H7 (cell line): Measurements from ENCODE around the gene ANKDD1B. TPM values are rescaled to one million over a fixed set of nuclear protein-coding genes. Genes with fewer than 3 reads are reported as not detected.
"Not testable (repeated sequence)": the region's sequence is repeated elsewhere in the genome, so short reads cannot be mapped to it uniquely, and the experiment has no call there.

Experiments
- DNase-seq: peaks from one replicate; pipeline ENCODE4 v3.0.0; 2012
- H3K27me3 ChIP-seq: 2 replicates; pipeline ENCODE4 v1.6.0; 2011; ENCODE audit warnings: mild to moderate bottlenecking, low read length; ENCODE audit not compliant: control insufficient read depth, insufficient read depth
- H3K36me3 ChIP-seq: replicated peaks from 2 replicates; pipeline ENCODE4 v1.5.1; 2011; ENCODE audit warnings: low read length; ENCODE audit not compliant: control insufficient read depth, insufficient read depth
- H3K4me3 ChIP-seq: 2 replicates; pipeline ENCODE4 v1.5.1; 2011; ENCODE audit warnings: low read depth, mild to moderate bottlenecking, control low read depth, low read length, moderate library complexity; ENCODE audit not compliant: insufficient read depth
- total RNA-seq: library from RNA; depleted of rRNA; stranded (reverse); fragments of >200 nt; shearing (Covaris generic); gene quantifications from 2 replicates; pipeline ENCODE4 v1.2.3, GENCODE V29; 2014

Gene ANKDD1B
- total RNA-seq, 1 experiment from 2014 or later, result 0.03 TPM

DNA sequence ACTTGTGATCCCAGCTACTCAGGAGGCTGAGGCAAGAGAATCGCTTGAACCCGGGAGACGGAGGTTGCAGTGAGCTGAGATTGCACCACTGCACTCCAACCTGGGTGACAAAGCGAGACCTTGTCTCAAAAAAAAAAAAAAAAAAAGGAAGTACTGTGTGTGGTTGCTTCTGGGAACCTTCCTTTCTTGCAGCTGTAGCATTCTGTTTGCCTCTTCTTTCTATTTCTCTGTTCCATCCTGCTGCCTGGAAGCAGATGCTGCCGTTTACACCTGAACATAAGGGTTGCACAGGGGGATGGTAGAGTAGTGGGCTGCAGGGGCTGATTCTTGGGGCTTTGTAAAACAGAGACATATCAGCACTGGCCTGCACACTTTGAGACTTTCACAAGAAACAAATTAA is 3.9 kb upstream of the ANKDD1B start:
- not testable (repeated sequence) for H3K36me3 ChIP-seq, H3K4me3 ChIP-seq, DNase-seq, H3K27me3 ChIP-seq

DNA sequence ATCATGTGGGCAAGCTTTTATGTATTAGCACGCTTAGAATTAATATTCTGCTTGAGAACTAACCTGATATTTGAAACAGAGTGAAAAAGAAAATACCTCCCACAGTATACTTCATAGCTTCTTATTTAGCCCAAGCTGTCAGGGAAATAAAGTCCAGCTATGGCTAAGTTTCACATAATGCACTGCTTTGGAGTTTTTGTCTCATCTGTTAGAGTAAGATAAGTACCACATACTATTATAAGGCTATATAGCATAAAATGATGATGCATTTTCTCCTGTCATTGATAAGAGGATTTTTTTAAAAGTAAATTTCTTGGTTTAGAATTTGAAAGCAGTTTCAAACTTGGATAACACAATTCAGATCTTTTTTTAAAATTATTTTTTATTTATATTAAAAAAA is 2.4 kb upstream of the ANKDD1B start:
- Histone ChIP-seq H3K27me3 (no peaks in the 10 kb centered on the region), H3K4me3 (no peak overlapping the region), H3K36me3 (no peaks in the 10 kb centered on the region)
- DNase-seq, result no peak

DNA sequence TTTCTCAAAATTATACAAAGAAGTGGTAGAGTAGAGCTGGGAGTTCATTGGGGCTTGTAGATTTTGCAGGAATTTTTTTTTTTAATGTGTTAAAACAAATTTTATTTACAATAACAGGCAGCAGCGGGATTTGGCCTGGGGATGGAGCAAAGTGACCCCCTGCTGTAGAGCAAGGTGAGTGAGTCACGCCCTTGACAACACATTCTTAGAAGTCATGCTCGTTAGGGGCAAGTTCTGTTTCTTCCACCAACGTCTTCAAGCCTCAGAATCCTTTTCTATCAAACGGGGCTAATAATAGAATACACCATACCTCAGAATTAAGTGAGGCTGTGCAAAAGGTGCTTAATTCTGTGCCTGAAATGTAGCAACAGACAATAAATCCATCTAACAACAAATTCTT is 1.1 kb upstream of the ANKDD1B start:
- H3K27me3 ChIP-seq, result no peaks in the 10 kb centered on the region
- no peaks in the 10 kb centered on the region for H3K36me3 ChIP-seq
- no peak overlapping the region for H3K4me3 ChIP-seq
- DNase-seq, result peak; percentile 26

DNA sequence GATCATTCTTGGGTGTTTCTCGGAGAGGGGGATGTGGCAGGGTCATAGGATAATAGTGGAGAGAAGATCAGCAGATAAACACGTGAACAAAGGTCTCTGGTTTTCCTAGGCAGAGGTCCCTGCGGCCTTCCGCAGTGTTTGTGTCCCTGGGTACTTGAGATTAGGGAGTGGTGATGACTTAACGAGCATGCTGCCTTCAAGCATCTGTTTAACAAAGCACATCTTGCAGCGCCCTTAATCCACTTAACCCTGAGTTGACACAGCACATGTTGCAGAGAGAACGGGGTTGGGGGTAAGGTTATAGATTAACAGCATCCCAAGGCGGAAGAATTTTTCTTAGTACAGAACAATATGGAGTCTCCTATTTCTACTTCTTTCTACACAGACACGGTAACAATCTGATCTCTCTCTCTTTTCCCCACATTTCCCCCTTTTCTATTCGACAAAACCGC is 368 bp upstream of the ANKDD1B start:
- H3K27me3 ChIP-seq, DNase-seq, H3K36me3 ChIP-seq: not testable (repeated sequence)
- H3K4me3 ChIP-seq, result peak overlapping the region; percentile 63

DNA sequence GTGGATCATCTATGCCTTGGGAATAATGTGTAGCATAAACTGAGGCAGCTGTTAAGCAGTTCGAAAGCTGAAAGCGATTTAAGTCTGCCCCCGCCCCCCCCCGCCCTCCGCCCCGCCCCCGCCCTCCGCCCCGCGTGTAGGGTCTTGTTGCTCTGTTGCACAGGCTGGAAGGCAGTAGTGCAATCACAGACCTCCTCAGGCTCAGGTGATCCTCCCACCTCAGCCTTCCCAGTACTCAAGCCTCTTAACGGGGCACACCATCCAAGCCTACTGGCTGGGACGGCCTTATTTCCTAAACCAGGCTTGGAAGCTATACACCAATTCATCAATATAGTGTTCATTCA is 945 bp downstream of the ANKDD1B start:
- no peaks in the 10 kb centered on the region for H3K27me3 ChIP-seq
- H3K36me3 ChIP-seq, result no peaks in the 10 kb centered on the region
- DNase-seq, result peak; percentile 71
- H3K4me3 ChIP-seq, result peak overlapping the region; percentile 63

DNA sequence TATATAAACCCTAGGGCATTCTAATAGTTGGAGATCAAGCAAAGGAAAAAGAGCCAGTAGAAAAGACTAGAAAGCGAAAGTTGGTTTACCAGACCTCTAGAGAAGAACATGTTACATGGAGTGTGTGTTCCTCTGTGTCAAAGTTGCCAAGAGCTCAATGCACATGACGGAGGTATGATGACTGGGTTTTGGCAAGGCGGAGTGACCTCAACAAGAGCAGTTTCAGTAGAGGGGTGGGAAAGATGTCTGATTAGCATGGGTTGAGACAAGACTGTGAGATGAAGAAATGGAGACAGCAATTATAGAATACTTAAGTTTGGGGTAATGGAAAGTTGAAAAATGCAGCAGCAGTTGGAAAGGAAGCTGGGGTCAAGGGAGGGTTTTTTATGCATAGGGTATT is 1.6 kb downstream of the ANKDD1B start:
- H3K36me3 ChIP-seq, result no peaks in the 10 kb centered on the region
- no peak overlapping the region for H3K4me3 ChIP-seq
- DNase-seq, result no peak
- H3K27me3 ChIP-seq, result no peaks in the 10 kb centered on the region

DNA sequence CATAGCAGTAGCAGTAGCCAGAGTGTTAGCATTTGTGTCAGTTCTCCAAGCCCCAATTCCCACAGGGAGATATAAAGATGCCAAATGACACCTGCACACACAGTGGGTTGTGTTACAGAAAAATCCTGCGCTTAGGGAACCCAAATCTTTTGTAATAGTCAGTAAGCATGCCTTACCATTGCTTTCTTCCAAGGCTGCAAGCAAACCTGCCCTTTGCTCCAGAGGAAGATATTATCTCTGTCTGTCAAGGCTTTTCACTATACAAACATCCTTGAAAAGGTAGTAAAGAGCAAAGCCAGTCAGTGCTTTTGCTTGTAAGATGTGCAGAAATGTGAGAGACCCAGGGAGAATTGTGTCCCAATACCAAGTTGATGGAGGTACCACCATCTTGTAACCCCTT is 2.9 kb downstream of the ANKDD1B start:
- no peaks in the 10 kb centered on the region for H3K27me3 ChIP-seq
- no peak overlapping the region for H3K4me3 ChIP-seq
- no peak for DNase-seq
- H3K36me3 ChIP-seq, result no peaks in the 10 kb centered on the region

DNA sequence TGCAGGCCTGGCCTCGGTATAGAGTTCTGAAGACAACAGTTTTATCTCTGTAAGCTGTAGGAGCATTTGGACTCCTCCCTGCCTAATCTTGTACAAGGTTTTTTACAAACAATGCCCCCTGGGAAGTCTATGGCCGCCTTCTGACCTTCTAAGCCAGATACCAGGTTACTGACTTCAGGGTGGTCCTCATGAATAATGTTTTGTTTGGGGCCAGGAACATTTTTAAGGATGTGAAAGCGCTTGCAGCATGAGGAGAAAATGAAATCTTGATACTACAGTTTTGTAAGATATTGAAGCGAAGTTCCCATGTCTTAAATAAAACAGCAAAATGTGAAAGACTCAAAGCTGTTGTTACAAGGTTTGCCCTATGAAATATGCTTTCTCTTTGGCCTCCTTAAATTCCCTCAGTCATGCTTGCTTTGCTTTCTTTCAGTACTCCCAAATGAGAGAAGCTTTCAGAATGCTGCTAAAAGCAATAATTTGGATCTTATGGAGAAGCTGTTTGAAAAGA is 5.2 kb downstream of the ANKDD1B start:
- Histone ChIP-seq H3K4me3 (no peak overlapping the region), H3K36me3 (no peaks in the 10 kb centered on the region), H3K27me3 (no peaks in the 10 kb centered on the region)
- DNase-seq, result no peak

DNA sequence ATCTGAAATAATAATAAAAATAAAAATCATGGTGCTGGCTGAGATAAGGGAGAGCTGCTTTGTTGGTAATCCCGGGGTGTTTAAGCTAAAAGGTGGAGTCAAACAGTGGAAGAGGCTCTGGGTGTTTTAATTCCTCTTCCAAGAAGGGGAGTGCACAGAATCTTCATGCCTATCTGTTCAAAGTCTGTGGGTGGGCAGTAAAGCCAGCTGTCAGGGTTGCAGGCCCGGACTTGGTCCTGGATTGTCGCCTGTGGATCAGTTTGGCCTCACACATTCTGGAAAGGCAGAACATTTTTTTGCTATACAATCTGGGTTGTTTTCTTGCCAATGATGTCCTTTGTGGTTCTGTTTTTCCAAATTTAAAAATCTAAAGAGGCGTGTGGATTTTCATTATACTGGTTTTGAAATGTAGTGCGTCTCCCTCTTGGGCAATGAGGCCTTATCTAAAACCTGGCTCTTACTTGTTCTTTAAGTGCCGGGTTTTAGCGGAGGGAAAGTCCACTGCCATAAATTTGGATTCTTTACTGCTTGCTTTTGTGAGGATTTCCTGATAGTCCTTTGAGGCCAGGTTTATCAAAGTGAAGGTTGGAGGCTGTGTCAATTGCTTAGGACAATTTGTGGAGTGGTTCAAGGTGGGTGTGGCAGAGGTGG is 5.8 kb downstream of the ANKDD1B start:
- H3K27me3 ChIP-seq, result no peaks in the 10 kb centered on the region
- no peaks in the 10 kb centered on the region for H3K36me3 ChIP-seq
- no peak for DNase-seq
- no peak overlapping the region for H3K4me3 ChIP-seq

DNA sequence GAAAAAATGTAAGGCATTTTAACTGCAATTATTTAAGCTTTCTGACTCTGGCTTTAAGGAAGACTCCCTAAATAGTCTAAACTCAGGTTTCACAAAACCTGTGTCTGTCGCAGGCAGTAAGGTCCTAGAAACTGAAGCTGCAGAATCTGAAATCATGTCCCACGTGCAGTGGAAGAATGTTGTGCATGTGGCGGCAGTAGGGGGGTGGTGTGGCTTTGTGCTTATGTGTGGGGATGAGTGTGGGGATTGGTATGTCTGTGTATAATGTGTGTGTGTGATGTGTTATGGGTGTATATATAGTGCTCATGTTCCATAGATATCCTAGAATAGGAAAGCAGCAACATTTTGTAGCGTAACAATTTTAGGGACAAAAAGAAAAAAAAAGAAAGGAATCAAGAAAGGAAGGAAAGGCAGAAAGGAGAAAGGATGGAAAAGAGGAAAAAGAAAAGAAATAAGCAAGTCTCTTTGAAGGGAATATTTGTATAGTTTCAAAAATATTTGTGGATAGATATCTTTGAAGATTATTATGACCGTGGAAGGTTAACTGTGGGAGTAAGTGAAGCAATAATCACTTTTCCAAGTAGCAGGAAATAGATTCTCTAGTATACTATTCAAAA is 6.6 kb downstream of the ANKDD1B start:
- no peaks in the 10 kb centered on the region for H3K36me3 ChIP-seq
- H3K4me3 ChIP-seq, result no peak overlapping the region
- H3K27me3 ChIP-seq, result no peaks in the 10 kb centered on the region
- no peak for DNase-seq

DNA sequence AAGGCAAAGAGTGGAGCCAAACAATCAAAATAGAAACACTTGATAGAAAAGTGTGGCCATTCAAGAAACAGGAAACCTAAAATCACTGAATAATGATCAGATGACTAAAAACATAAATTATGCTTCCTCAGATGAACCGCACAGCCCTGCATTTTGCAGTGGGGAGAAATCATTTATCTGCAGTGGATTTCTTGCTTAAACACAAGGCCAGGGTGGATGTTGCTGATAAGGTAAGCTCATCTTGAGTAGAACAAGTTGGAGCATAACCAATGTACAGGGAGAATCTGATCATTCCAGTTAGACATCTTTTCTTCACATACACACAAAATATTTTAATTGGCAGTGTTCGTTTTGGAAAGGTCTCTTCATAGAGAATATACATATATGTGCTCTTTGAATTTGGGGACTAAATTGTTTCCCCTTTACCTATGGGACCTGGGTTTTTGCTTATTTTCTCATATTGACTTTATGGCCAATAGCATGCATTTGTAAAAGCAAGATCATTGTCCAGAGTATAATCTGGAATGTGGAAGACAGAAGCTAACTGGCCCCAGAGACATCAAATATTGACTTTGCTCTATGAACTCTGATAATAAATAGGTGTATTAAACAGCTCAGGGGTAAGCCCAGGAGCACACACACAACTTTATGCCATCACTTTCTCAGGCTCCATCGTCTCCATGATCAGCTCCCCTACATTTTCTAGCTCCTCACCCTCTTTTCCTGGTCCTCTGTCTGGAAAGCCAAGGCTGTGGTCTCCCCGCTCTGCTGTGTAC is 9.1 kb downstream of the ANKDD1B start:
- DNase-seq, result no peak
- Histone ChIP-seq H3K36me3 (no peaks in the 10 kb centered on the region), H3K27me3 (no peaks in the 10 kb centered on the region), H3K4me3 (no peak overlapping the region)

DNA sequence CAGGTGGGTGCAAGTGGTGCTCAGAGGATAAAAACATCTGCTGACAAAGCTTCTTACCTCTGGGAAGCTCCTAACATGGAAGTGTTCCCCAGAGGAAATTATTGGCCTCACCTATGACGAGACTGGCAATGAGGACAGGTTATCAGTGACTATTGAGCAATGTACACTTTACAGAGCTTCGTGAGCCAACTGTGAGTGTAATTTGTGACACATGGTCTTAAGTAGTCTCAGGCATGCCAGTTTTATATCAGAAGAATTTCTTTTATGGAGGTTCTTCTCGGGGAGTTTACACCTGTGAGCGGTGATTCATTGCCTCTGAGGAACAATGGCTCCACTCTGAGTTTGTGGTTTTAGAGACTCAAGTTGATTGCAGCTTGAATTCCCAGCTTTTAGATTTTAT is 11.3 kb downstream of the ANKDD1B start:
- no peak for DNase-seq
- Histone ChIP-seq H3K27me3 (no peaks in the 10 kb centered on the region), H3K36me3 (no peaks in the 10 kb centered on the region), H3K4me3 (no peak overlapping the region)

DNA sequence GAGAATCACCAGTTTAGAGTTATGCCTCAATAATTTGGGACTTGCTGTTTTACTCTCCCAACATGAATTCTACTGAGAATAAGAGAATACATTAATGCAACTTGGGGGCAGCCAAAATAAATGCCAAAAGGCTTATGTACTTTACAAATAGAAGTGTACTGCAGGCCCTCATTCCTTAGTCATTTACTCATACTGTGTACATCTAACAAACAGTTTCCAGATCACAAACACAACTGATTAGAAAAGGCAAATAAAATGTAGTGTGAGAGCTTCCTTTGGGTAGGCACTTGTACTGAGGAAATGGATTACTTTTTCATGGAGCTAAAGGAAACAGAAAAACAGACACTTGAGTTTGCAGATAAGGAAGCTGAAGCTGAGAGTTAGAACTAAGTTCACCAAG is 12.6 kb downstream of the ANKDD1B start:
- H3K36me3 ChIP-seq, result no peaks in the 10 kb centered on the region
- no peak for DNase-seq
- no peak overlapping the region for H3K4me3 ChIP-seq
- H3K27me3 ChIP-seq, result no peaks in the 10 kb centered on the region

DNA sequence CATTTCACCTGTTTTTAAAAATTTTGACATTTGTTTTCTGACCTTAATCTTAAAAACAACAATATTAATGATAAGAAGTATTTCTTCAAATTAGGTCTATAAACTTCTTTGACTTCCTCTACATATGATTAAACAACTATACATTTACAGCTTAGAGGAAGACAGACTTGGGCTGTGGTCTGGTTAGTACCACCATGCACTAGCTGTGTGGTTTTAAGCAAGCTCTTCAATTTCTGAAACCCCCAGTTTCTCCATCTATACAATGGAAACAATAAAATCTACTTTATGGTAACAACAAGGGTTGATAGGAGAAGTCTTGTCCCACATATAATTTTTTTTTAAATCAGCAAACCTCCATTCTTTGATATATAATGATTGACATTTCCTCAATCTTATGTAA is 15.7 kb downstream of the ANKDD1B start:
- no peak overlapping the region for H3K4me3 ChIP-seq
- no peak for DNase-seq
- no peaks in the 10 kb centered on the region for H3K27me3 ChIP-seq

DNA sequence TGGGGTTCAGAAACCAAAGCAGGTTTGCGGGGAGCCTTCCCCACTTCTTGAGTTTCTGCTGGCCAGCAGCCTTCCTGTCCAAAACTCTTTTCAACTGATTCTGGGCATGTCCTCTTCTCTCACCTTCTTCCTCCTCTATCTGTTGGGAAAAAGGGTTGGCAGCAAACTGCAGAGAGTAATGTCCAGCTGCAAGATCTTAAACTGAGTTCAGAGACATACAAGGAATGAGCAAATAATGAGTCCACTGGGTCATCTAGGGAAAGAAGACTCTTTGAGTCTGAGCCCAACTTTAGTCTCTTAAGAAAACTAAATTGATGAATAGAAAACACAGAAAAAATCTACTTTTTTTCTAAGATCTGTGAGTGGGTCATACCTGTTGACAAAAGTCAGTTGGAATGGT is 16.5 kb downstream of the ANKDD1B start:
- DNase-seq, result no peak
- Histone ChIP-seq H3K27me3 (no peaks in the 10 kb centered on the region), H3K4me3 (no peak overlapping the region)

More for the DNA sequence above, 15.7 kb downstream of the ANKDD1B start:
- H3K36me3 ChIP-seq, result no peaks in the 10 kb centered on the region

More for the DNA sequence above, 16.5 kb downstream of the ANKDD1B start:
- H3K36me3 ChIP-seq, result no peaks in the 10 kb centered on the region
